Measurements from ENCODE around the gene MCM7. TPM values are rescaled to one million over a fixed set of nuclear protein-coding genes. Genes with fewer than 3 reads are reported as not detected.
A peak's percentile ranks its signal among the peaks of the same experiment; 100 is the strongest.

The MCM7 gene
- total and polyA plus RNA-seq, 10 of the 15 experiments (the other 5 are each of a cell fraction or from before 2014, with no cell fraction given), result 183 to 383 (median 244) TPM

- TF ChIP-seq NFYB (IDR thresholded peaks at IDR 0.05; ENCODE audit: insufficient read depth, low read depth, low read length) (no peak), ASH2L (IDR thresholded peaks at IDR 0.05; ENCODE audit: borderline replicate concordance, low read depth) (no peak), LARP7 (IDR thresholded peaks at IDR 0.05) (peak; percentile 80), TCF12 (IDR thresholded peaks at IDR 0.05; ENCODE audit: low read depth, low read length) (peak; percentile 55; the same call in 1 of the 2 replicates), POLR2A (IDR thresholded peaks at IDR 0.05; ENCODE audit: low read depth, low read length) (peak; percentile 96), BCLAF1 (IDR thresholded peaks at IDR 0.05) (no peak), ZNF592 (IDR thresholded peaks at IDR 0.05) (no peak), CEBPB (IDR thresholded peaks at IDR 0.05; ENCODE audit: borderline replicate concordance in 1 of 2, low read depth in 2 of 2, low read length in 2 of 2) (no peak), RB1 (IDR thresholded peaks at IDR 0.05; ENCODE audit: borderline replicate concordance) (peak; percentile 93), KDM1A (IDR thresholded peaks at IDR 0.05; ENCODE audit: borderline replicate concordance) (no peak), POU2F2 (IDR thresholded peaks at IDR 0.05; ENCODE audit: borderline replicate concordance, low read depth, low read length) (peak; percentile 67; the same call in 2 of the 3 replicates), NFIC (IDR thresholded peaks at IDR 0.05; ENCODE audit: low read depth, low read length) (no peak), NR2C1 (IDR thresholded peaks at IDR 0.05) (peak; percentile 64), ATF2 (IDR thresholded peaks at IDR 0.05; ENCODE audit: low read length) (no peak), IRF4 (IDR thresholded peaks at IDR 0.05; ENCODE audit: low read depth, low read length) (no peak), YY1 (IDR thresholded peaks at IDR 0.05; ENCODE audit: low read depth, low read length) (peak; percentile 99), SIX5 (IDR thresholded peaks at IDR 0.05; ENCODE audit: low read depth, low read length, severe bottlenecking) (no peak), CBFB (IDR thresholded peaks at IDR 0.05; ENCODE audit: low read depth) (0 out of 2 replicates have a peak, but pooled peaks have one; percentile 25), EZH2 (IDR thresholded peaks at IDR 0.05; ENCODE audit: borderline replicate concordance, control insufficient read depth, low read depth, low read length) (no peak), ZSCAN29 (IDR thresholded peaks at IDR 0.05) (no peak), TARDBP (IDR thresholded peaks at IDR 0.05; ENCODE audit: borderline replicate concordance) (peak; percentile 46; the same call in 1 of the 2 replicates), DPF2 (IDR thresholded peaks at IDR 0.05) (no peak; the same call in none of the 2 replicates)
Measured at GRCh38 chr7:100088621-100089457, 12.4 kb downstream of the MCM7 start, which contains the start of gene COPS6 (continued).
